Right lung (tissue), 5 donors: ENCODE results near the gene CMIP. TPM values are rescaled to one million over a fixed set of nuclear protein-coding genes. Genes with fewer than 3 reads are reported as not detected.

ENCODE experiments used
- polyA plus RNA-seq, 5 donors: library from polyadenylated mRNA; unstranded; fragments of 120-200 nt; gene quantifications; one replicate each; pipeline versions ENCODE4 v1.2.1 to v1.2.3, GENCODE V29; 2013; ENCODE audit warnings: inconsistent platforms in 1 of 5, low replicate concordance in 1 of 5; ENCODE audit not compliant: insufficient read length in 5 of 5, insufficient read depth in 1 of 5

Gene CMIP
- polyA plus RNA-seq, 5 donors, result 29.2 to 41.6 (median 35.1) TPM

Other genes starting within 250 kb of the CMIP start
- gene BCO1, start 206.1 kb upstream of the CMIP start, polyA plus RNA-seq, result under 1 TPM; 0.40 to 0.84 (median 0.58) TPM
- gene GAN, start 129.8 kb upstream of the CMIP start, polyA plus RNA-seq, result 1 to 10 TPM; 2.3 to 4.2 (median 3.4) TPM